ENCODE data around the gene EARS2.
"Not testable (repeated sequence)": the region's sequence is repeated elsewhere in the genome, so short reads cannot be mapped to it uniquely, and the experiment has no call there.

EARS2 gene

DNA sequence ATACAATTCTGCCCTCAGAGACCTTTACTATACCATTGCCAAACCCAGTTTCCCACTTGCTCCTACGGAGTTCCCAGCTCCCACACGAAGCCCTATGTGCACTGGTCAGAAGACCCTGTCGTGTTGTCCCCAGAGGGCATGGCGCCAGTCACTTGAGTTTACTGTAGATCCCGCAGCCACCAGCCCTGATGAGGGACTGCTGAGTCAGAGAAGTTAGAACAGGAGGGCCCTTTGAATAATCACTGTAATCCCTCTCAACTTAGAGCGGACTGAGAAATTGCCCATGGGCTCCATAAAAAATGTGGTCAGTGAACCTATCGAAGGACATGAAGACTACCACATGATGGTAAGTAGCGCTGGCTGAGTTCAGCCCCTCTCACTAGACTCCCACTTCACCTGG, 9.6 kb upstream of the EARS2 start:
- no peak for DNase-seq

- no peak for DNase-seq
Observed at GRCh38 chr16:23564575-23565363, 7.6 kb upstream of the EARS2 start.

- no peak for DNase-seq
Observed at GRCh38 chr16:23563186-23563585, 6.0 kb upstream of the EARS2 start.

DNA sequence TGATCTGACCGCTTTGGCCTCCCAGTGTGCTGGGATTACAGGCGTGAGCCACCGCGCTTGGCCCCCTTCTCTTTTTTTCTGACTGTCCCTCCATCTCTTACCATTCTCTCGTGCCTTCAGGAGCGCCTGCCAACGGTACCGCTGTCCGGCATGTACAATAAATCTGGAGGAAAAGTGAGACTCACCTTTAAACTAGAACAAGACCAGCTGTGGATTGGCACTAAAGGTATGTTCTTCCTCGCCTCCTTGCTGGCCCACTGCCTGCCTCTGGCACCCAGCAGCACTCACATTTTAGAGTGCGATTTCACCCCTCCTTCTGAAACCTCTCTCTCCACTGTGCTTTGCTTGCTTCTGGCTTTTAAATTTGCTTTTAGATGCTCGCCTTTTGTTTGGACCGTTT, 5.4 kb upstream of the EARS2 start:
- DNase-seq: no peak

DNA sequence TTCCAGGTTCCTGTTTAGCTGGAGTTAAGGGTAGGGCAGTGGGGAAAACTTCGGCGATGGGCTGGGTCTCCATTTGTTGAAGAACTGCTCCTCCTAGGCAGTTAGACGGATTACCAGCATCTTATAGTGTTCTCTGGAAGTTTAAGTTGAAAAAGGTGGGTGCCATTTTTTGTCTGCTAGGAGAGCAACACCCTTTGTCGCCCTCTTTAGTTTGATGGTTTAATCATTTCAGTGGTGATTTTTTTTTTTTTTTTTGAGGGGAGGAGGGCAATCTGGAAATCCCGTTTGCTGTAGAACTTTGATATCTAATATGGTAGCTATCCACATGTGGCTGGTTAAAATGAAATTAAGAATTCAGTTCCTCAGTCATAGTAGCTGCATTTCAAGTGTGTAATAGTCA, 4.4 kb upstream of the EARS2 start:
- no peak for DNase-seq

DNA sequence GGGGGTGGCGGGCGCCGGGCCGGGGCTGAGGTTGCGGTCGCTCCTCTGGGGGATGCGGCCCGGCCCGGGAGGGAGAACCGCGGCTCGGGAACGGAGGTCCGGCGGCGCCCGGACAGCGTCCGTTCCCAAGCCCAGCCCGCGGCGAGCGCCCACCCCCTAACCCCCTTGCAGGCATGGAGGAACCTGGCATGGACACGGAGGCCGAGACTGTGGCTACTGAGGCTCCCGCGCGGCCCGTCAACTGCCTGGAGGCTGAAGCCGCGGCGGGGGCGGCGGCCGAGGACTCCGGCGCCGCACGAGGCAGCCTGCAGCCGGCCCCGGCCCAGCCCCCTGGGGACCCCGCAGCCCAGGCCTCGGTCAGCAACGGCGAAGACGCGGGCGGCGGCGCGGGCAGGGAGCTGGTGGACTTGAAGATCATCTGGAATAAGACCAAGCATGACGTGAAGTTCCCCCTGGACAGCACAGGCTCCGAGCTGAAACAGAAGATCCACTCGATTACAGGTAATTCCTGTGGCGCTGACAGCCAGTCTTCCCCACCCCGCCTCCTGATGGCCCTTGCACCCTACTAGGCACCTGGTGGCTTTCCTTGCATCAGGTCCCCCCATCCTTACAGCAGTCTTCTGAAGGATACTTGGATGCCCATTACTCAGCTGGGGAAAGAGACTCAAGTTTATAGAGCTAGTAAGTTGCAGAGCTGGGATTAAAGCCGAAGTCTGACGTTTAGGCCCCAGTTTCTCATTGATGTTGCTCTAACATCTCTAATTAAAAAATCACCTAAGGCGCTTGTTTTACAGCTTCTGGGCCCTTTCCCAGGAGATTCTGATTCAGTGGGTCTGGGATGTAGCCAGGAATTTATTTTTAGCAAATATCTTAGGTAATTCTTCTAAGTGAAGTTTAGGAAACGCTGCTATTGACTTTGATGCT, 891 bp upstream of the EARS2 start:
- no peak for DNase-seq

DNA sequence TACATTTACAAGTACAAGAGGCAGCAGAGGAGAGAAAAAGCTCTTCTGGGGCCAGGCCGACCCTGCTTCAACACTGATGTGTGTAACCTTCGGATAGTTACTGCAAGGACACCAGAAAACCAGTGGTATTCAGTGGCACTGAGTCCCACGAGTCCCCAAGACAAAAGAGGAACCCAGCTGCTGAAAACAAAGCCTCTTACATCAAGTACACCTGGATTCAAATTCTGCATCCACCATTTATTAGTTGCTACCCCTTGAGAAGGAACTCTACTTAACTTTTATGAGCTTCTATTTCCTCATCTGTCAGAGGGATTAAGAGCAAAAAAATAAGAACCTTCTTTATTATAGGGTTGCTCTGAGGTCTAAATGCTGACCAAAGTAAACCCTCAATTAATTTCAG, 2.6 kb downstream of the EARS2 start:
- DNase-seq: no peak

GRCh38 chr16:23552161-23552560, 5.0 kb downstream of the EARS2 start:
- DNase-seq: no peak

DNA sequence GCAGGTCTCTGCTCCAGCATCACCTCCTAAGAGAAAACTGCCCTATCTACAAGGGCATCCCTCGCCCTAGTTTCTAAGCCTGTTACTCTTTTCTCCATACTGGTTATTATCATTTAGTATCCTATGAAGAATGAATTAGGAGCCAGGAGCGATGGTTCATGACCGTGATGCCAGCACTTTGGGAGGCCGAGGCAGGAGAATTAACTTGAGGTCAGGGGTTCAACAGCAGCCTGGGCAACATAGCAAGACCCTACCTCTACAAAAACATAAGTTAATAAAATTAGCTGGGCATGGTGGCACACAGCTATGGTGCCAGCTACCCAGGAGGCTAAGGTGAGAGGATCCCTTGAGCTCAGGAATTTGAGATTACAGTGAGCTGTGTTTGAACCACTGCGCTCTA, 7.2 kb downstream of the EARS2 start:
- DNase-seq: no peak

GRCh38 chr16:23544436-23544835, 12.7 kb downstream of the EARS2 start:
- DNase-seq: no peak

- not testable (repeated sequence) for DNase-seq
Observed at GRCh38 chr16:23540817-23541178, 16.4 kb downstream of the EARS2 start.

DNA sequence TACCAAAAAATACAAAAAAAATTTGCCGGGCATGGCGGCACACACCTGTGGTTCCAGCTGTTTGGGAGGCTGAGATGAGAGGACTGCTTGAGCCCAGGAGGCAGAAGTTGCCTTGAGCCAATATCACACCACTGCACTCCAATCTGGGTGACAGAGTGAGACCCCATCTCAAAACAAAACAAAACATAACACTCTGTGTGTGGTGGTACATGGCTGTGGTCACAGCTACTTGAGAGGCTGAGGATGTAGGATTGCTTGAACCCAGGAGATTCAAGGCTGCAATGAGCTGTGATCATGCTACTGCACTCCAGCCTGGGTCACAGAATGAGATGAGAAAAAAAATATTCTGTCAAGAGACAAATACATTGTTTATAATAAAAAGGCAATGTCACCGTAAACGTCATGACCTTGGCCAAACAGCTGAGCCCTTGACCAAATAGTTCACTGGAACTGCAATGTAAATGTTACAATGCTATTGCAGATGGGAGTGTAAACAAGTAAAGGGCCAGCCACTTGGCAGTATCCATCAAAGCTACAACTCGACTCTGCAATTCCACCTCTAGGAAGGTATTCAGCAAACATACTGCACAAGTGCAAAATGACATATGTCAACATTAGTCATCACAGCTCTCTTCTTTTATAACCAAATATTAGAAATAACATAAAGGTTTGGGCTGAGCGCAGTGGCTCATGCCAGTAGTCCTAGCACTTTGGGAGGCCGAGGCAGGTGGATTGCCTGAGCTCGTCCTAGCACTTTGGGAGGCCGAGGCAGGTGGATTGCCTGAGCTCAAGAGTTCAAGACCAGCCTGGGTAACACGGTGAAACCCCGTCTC, 16.9 kb downstream of the EARS2 start:
- no peak for DNase-seq

GRCh38 chr16:23538919-23539278, 18.3 kb downstream of the EARS2 start:
- DNase-seq: no peak

DNA sequence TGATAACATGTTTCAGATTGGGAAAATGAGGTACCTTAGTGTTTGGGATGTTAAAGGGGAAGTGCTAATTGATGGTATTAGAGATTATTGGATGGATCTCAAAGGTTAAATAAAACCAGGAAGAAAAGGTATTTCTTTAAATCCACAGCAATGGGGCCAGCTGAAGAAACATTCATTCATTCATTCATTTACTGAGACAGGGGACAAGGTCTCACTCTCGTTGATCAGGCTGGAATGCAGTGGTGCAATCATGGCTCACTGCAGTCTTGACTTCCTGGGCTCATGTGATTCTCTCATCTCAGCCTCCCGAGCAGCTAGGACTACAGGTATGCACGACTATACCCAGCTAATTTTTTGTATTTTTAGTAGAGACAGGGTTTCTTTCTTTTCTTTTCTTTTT, 19.8 kb downstream of the EARS2 start:
- DNase-seq: no peak

- no peak for DNase-seq
Observed at GRCh38 chr16:23535901-23536300, 21.2 kb downstream of the EARS2 start.

DNA sequence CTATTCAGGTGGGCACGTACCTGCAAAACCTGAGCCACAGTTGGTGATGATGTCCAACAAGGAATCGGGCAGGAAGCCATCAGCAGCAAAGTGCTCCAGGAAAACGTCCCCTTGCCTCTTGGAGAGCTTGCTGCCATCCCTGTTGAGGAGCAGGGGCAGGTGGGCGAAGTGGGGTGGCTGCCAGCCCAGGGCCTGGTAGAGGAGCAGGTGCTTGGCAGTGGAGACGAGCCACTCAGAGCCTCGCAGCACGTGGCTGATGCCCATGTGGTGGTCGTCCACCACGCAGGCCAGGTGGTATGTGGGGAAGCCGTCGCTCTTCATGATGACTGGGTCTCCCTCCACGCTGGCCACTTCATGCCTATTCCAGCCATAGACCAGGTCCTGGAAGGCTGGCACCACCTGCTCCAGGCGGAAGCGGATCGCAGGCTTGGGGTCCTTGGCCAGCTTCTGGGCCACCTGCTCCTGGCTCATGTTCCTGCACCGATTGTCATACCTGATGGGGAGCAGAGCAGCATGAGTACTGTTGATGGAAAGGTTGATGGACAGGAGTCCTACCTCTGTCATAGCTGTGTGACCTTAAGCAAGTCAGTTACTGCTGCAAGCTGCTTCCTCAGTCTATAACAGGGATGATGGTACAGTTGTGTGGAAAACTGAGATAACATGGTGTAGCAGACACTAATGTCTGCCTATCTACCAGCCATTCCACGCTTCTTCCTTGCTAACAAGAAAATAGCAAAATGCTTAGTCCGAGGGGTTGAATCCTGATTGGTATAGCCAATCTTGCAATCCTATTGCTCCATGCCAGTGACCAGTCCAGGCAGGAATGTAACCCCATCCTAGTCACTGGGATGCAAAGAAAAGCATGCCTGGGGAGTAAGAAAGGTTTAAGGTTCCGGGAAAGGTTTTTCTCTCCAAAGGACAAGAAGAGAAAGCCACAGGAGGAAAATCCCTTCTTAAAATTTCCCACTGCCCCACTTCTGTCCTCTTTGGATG, 22.0 kb downstream of the EARS2 start:
- no peak for DNase-seq

GRCh38 chr16:23532448-23532847, 24.7 kb downstream of the EARS2 start:
- no peak for DNase-seq

GRCh38 chr16:23530062-23530461, 27.1 kb downstream of the EARS2 start:
- DNase-seq: no peak

GRCh38 chr16:23528644-23529310, 28.4 kb downstream of the EARS2 start:
- DNase-seq: no peak

GRCh38 chr16:23527961-23528643, 29.0 kb downstream of the EARS2 start:
- no peak for DNase-seq

DNA sequence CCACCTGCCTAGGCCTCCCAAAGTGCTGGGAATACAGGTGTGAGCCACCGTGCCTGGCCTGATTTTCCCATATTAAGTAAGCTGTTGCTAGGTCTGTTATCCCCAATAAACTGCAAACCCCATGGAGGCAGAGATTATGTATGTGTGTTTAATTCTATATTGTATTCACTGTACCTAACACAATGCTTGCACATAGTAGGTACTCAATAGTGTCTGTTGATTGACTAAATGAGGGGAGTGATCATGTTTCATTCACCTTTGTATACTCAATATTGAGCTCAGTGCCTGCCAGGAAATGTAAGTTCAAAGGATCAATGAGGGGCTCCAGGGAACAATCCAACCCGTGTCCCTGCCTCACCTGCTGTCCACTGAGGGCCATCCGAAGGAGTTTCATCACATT, 32.3 kb downstream of the EARS2 start:
- no peak for DNase-seq
